ENCODE results near the gene NBPF3.

Gene NBPF3

DNA sequence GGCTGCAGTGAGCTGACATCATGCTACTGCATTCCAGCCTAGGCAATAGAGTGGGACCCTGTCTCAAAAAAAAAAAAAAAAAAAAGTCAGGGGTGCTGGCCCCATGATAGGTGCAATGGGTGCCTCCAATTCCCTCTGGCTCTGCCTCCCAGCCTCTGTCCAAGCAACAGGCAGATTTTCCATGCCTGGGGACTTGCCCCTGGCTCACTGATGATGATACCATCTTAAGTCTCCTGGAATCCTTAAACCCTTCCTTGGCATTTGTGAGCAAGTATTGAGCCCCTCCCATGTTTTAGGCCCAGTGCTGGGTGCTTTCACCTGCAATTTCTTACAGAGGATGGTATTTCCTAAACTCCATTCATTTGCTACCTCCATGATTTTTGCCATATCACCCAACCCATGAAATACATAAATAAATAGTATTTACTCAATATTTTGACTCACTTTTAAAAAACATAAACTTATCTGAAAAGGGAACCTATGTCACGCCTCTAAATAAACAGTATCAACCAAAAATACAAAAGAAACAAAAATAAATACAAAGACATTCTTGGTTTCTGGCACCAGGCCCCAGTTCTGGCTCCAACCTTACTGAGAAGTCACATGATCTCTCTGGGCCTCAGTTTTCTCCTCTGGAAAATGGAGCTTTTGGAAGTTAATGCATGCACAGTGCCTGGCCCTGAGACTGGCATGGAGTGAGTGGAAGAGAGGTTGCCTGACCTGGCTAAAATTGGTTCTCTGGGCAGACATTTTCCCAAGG, 67.8 kb downstream of the NBPF3 start:
- no peak for DNase-seq
- H3K4me1 ChIP-seq (ENCODE audit: insufficient read depth, low read length), result no peaks in the 10 kb centered on the region
- H3K27me3 ChIP-seq (ENCODE audit: insufficient read depth, low read length, poor library complexity), result no peaks in the 10 kb centered on the region
- H4K20me1 ChIP-seq (ENCODE audit: insufficient read depth, low read length), result peaks cover 3% of the 10 kb centered on the region; the same call in 1 of the 2 replicates
- no peak overlapping the region for H2AFZ ChIP-seq (ENCODE audit: low read depth, low read length)
- no peaks in the 10 kb centered on the region for H3K36me3 ChIP-seq (ENCODE audit: insufficient read depth, low read length)
- H3K27ac ChIP-seq (ENCODE audit: low read length), result no peak overlapping the region
- no peak overlapping the region for H3K9ac ChIP-seq (ENCODE audit: low read depth, low read length)
- no peak overlapping the region for H3K4me3 ChIP-seq (ENCODE audit: low read depth in 1 of 2, low read length in 2 of 2)
- ATAC-seq (ENCODE audit: insufficient read depth, low read depth), result no peak
- H3K79me2 ChIP-seq (ENCODE audit: insufficient read depth, low read length), result no peaks in the 10 kb centered on the region
- no peak for TF ChIP-seq EZH2 (IDR thresholded peaks at IDR 0.05; ENCODE audit: borderline replicate concordance, low read depth, low read length, severe bottlenecking)
- TF ChIP-seq, protein P1, sequence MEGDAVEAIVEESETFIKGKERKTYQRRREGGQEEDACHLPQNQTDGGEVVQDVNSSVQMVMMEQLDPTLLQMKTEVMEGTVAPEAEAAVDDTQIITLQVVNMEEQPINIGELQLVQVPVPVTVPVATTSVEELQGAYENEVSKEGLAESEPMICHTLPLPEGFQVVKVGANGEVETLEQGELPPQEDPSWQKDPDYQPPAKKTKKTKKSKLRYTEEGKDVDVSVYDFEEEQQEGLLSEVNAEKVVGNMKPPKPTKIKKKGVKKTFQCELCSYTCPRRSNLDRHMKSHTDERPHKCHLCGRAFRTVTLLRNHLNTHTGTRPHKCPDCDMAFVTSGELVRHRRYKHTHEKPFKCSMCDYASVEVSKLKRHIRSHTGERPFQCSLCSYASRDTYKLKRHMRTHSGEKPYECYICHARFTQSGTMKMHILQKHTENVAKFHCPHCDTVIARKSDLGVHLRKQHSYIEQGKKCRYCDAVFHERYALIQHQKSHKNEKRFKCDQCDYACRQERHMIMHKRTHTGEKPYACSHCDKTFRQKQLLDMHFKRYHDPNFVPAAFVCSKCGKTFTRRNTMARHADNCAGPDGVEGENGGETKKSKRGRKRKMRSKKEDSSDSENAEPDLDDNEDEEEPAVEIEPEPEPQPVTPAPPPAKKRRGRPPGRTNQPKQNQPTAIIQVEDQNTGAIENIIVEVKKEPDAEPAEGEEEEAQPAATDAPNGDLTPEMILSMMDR (IDR thresholded peaks at IDR 0.05; ENCODE audit: borderline replicate concordance, extremely low read depth, low read length, poor library complexity, severe bottlenecking), result no peak
- no peaks in the 10 kb centered on the region for H3K9me3 ChIP-seq (ENCODE audit: insufficient read depth, low read length, severe bottlenecking)
- H3K4me2 ChIP-seq (ENCODE audit: insufficient read depth, low read length), result no peak overlapping the region

DNA sequence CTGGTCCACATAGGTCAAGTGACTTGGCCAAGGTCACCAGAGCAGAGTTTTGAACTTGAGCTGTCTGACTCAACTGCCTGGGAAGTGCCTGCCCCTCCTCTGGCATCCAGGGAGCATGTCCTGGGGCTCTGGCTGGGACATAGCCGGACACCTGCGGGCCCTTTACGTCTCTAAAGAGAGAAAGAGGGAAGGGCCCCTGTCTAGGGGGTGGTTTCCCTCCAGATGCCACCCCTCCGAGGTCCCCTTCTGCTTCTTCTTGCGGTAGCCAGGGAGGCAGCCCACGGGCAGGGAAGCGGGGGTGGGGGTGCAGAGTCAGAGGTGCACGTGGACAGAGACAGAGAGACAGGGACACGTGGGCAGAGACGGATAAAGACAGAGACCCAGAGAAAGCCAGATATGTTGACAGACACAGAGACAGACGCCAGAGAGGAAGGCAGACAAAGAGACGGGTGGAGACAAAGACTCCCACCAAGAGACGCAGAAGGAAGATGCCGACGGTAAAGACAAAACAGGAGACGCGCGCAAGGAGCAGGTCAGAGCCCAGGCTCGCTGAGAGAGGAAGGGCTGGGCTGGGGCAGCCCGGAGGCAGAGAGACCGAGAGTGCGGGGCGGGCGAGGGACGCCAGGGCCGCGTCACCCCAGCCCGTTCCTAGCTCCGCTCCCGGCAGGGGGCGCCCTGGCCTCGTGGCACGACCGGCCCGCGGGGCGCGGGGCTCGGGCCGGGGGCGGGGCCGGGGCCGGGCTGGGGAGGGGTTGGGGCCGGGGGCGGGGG, 68.8 kb downstream of the NBPF3 start:
- no peaks in the 10 kb centered on the region for H3K9me3 ChIP-seq (ENCODE audit: insufficient read depth, low read length, severe bottlenecking)
- H3K36me3 ChIP-seq (ENCODE audit: insufficient read depth, low read length), result no peaks in the 10 kb centered on the region
- no peak overlapping the region for H3K9ac ChIP-seq (ENCODE audit: low read depth, low read length)
- H3K79me2 ChIP-seq (ENCODE audit: insufficient read depth, low read length), result no peaks in the 10 kb centered on the region
- H3K4me3 ChIP-seq (ENCODE audit: low read depth in 1 of 2, low read length in 2 of 2), result no peak overlapping the region
- no peak for ATAC-seq (ENCODE audit: insufficient read depth, low read depth)
- no peak overlapping the region for H2AFZ ChIP-seq (ENCODE audit: low read depth, low read length)
- no peak overlapping the region for H3K27ac ChIP-seq (ENCODE audit: low read length)
- no peaks in the 10 kb centered on the region for H3K27me3 ChIP-seq (ENCODE audit: insufficient read depth, low read length, poor library complexity)
- DNase-seq, result no peak
- peaks cover 4% of the 10 kb centered on the region; the same call in 1 of the 2 replicates for H4K20me1 ChIP-seq (ENCODE audit: insufficient read depth, low read length)
- H3K4me2 ChIP-seq (ENCODE audit: insufficient read depth, low read length), result no peak overlapping the region
- TF ChIP-seq, protein P1 (IDR thresholded peaks at IDR 0.05; ENCODE audit: borderline replicate concordance, extremely low read depth, low read length, poor library complexity, severe bottlenecking), result no peak
- no peak for TF ChIP-seq EZH2 (IDR thresholded peaks at IDR 0.05; ENCODE audit: borderline replicate concordance, low read depth, low read length, severe bottlenecking)
- H3K4me1 ChIP-seq (ENCODE audit: insufficient read depth, low read length), result no peaks in the 10 kb centered on the region

GRCh38 chr1:21509351-21510112, 69.6 kb downstream of the NBPF3 start, which contains the start of gene ALPL:
Gene ALPL (plus strand): TSS chr1:21509423. CDS start chr1:21554082, 44,659 bp downstream.
- Histone ChIP-seq H3K4me3 (ENCODE audit: low read depth in 1 of 2, low read length in 2 of 2) (no peak within 1 kb of the TSS), H3K9ac (ENCODE audit: low read depth, low read length) (no peak within 1 kb of the TSS), H3K27ac (ENCODE audit: low read length) (no peak within 1 kb of the TSS), H3K36me3 (ENCODE audit: insufficient read depth, low read length) (no peaks in the 10 kb centered on the region), H3K27me3 (ENCODE audit: insufficient read depth, low read length, poor library complexity) (peaks cover 4% of the 10 kb centered on the region), H2AFZ (ENCODE audit: low read depth, low read length) (no peak within 1 kb of the TSS), H3K4me2 (ENCODE audit: insufficient read depth, low read length) (no peak within 1 kb of the TSS), H3K79me2 (ENCODE audit: insufficient read depth, low read length) (no peaks in the 10 kb centered on the region), H3K4me1 (ENCODE audit: insufficient read depth, low read length) (no peaks in the 10 kb centered on the region), H3K9me3 (ENCODE audit: insufficient read depth, low read length, severe bottlenecking) (no peaks in the 10 kb centered on the region), H4K20me1 (ENCODE audit: insufficient read depth, low read length) (peaks cover 6% of the 10 kb centered on the region; the same call in 1 of the 2 replicates)
- ATAC-seq (ENCODE audit: insufficient read depth, low read depth), result no peak
- no peak for DNase-seq
- TF ChIP-seq EZH2 (IDR thresholded peaks at IDR 0.05; ENCODE audit: borderline replicate concordance, low read depth, low read length, severe bottlenecking), result no peak
- TF ChIP-seq, protein P1 (IDR thresholded peaks at IDR 0.05; ENCODE audit: borderline replicate concordance, extremely low read depth, low read length, poor library complexity, severe bottlenecking), result no peak
